OCI-LY7 (cell line): ENCODE data around the gene LRRC7. TPM values are rescaled to one million over a fixed set of nuclear protein-coding genes. Genes with fewer than 3 reads are reported as not detected.

Source experiments
- BruUV-seq: library from RNA; stranded (reverse); fragments of 400-500 nt; replicated peaks from 2 replicates; lab custom pipeline; 2021; lab: Mats Ljungman, UMichigan
- CTCF ChIA-PET: fragments of 300-600 bp; sonication (Branson Sonifier 250); formaldehyde crosslinking; loops from one replicate; lab custom pipeline; 2022; ENCODE audit warnings: antibody characterized with exemption; ENCODE audit not compliant: unreplicated experiment; lab: Charles Lee
- POLR2A ChIA-PET: fragments of 300-600 bp; sonication (Branson Sonifier 250); formaldehyde crosslinking; loops from one replicate; lab custom pipeline; 2022; ENCODE audit warnings: antibody characterized with exemption; lab: Charles Lee
- DNase-seq: peaks from one replicate; pipeline ENCODE4 v3.0.0-alpha.2; 2015; ENCODE audit warnings: low spot score
- H2AFZ ChIP-seq: fragments of 200-600 bp; sonication (generic), shearing (Covaris generic); 2 replicates; pipeline ENCODE4 v1.6.1; 2014; ENCODE audit warnings: mild to moderate bottlenecking, antibody characterized with exemption, low read length, moderate library complexity
- H3K27ac ChIP-seq: fragments of 200-600 bp; sonication (generic); 2 replicates; pipeline ENCODE4 v1.5.1; 2014; ENCODE audit warnings: mixed run types, low read depth, mild to moderate bottlenecking, moderate library complexity, low read length, inconsistent platforms; ENCODE audit not compliant: poor library complexity, severe bottlenecking
- H3K36me3 ChIP-seq: fragments of 200-600 bp; sonication (generic); 2 replicates; pipeline ENCODE4 v1.6.1; 2014; ENCODE audit warnings: mild to moderate bottlenecking, antibody characterized with exemption, low read length, moderate library complexity, mixed read lengths; ENCODE audit not compliant: insufficient read depth
- H3K4me1 ChIP-seq: fragments of 200-600 bp; sonication (generic); 2 replicates; pipeline ENCODE4 v1.5.1; 2014; ENCODE audit warnings: mild to moderate bottlenecking, low read length; ENCODE audit not compliant: insufficient read depth, poor library complexity, severe bottlenecking
- H3K4me2 ChIP-seq: fragments of 200-600 bp; sonication (generic); 2 replicates; pipeline ENCODE4 v1.6.1; 2014; ENCODE audit warnings: mild to moderate bottlenecking, low read length
- H3K4me3 ChIP-seq: fragments of 200-600 bp; sonication (generic); 2 replicates; pipeline ENCODE4 v1.5.1; 2014; ENCODE audit warnings: mild to moderate bottlenecking, low read depth, low read length; ENCODE audit not compliant: poor library complexity, severe bottlenecking
- H3K79me2 ChIP-seq: fragments of 200-600 bp; sonication (generic); 2 replicates; pipeline ENCODE4 v1.6.1; 2016; ENCODE audit warnings: low read depth, mild to moderate bottlenecking, low read length, moderate library complexity, mixed read lengths; ENCODE audit not compliant: insufficient read depth
- H3K9me2 ChIP-seq: fragments of 200-600 bp; sonication (generic); 2 replicates; pipeline ENCODE4 v1.6.1; 2016; ENCODE audit warnings: mild to moderate bottlenecking, low read length, mixed read lengths; ENCODE audit not compliant: insufficient read depth
- H3K9me3 ChIP-seq: fragments of 200-600 bp; sonication (generic); 2 replicates; pipeline ENCODE4 v1.6.1; 2014; ENCODE audit warnings: mild to moderate bottlenecking, mixed run types, low read length, mixed read lengths
- H4K20me1 ChIP-seq: fragments of 200-600 bp; sonication (generic); 2 replicates; pipeline ENCODE4 v1.6.1; 2014; ENCODE audit warnings: mild to moderate bottlenecking, antibody characterized with exemption, low read length, moderate library complexity, mixed read lengths; ENCODE audit not compliant: insufficient read depth
- CTCF ChIP-seq: fragments of 200-600 bp; sonication (generic); conservative IDR thresholded peaks from 2 replicates; pipeline ENCODE4 v1.5.1; 2014; ENCODE audit warnings: mild to moderate bottlenecking, antibody characterized with exemption, low read length, moderate library complexity, mixed read lengths
- EZH2phosphoT487 ChIP-seq: fragments of 200-600 bp; sonication (generic); IDR thresholded peaks from 2 replicates; pipeline ENCODE4 v1.6.1; 2018; ENCODE audit warnings: low read depth, borderline replicate concordance, mild to moderate bottlenecking, mixed run types, antibody characterized with exemption, low read length, moderate library complexity, mixed read lengths
- intact Hi-C: fragments of 100-400 bp; cut with micrococcal nuclease; formaldehyde crosslinking; loops from one replicate; pipeline ENCODE4 v1.10.0; 2022; ENCODE audit not compliant: unreplicated experiment
- total RNA-seq, 2 experiments: library from RNA; depleted of rRNA in 1 of 2; stranded (reverse); fragments of >200 nt in 1 of 2; shearing (Covaris generic) in 1 of 2; gene quantifications; 2 replicates each; pipeline ENCODE4 v1.2.3, GENCODE V29; 2014 to 2022

LRRC7 gene
- total RNA-seq, 2 experiments from 2014 or later, result not detected

- TF ChIP-seq EZH2phosphoT487, result no peak
- TF ChIP-seq CTCF, result no peak
- ChIA-PET POLR2A (interaction anchor here (1.0 kb wide), 1 partner anchor 11 kb away, joined by 3 read pairs; no protein-coding TSS in a partner anchor), CTCF (no interaction called here)
- H3K4me1 ChIP-seq, result no peaks in the 10 kb centered on the region
- H2AFZ ChIP-seq, result no peak overlapping the region
- H3K27ac ChIP-seq, result no peak overlapping the region
- no peaks in the 10 kb centered on the region for H3K9me3 ChIP-seq
- DNase-seq, result no peak
- no peaks in the 10 kb centered on the region for H4K20me1 ChIP-seq
- intact Hi-C loops, result no loop called here
- H3K4me2 ChIP-seq, result no peak overlapping the region
- no TSS peak for BruUV-seq
- no peaks in the 10 kb centered on the region for H3K36me3 ChIP-seq
- no peak overlapping the region for H3K4me3 ChIP-seq
- H3K9me2 ChIP-seq, result no peaks in the 10 kb centered on the region
- H3K79me2 ChIP-seq, result no peaks in the 10 kb centered on the region
Observed at GRCh38 chr1:70101774-70102173, 534.1 kb downstream of the LRRC7 start.

DNA sequence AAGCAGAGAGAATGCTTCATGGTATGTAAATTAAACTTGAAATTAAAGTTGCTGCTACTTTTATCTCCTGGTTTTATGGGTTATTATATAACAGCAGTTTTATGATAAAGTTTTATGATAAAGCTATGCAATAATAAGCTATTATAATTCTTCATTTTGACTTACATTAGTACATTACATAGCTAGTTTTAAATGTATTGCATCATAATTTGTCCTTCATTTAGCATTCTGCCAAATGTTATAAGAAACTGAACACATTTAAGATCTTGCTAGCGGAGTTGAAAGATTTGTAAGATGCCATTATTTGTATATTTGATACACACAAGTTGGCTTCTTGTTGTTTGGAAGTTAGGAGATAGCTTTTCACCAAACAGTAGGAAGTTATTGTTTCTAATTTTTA is 536.0 kb downstream of the LRRC7 start:
- no peaks in the 10 kb centered on the region for H4K20me1 ChIP-seq
- no TSS peak for BruUV-seq
- H3K4me1 ChIP-seq, result no peaks in the 10 kb centered on the region
- TF ChIP-seq CTCF (no peak), EZH2phosphoT487 (no peak)
- no peaks in the 10 kb centered on the region for H3K9me2 ChIP-seq
- no peaks in the 10 kb centered on the region for H3K79me2 ChIP-seq
- no peak overlapping the region for H3K4me2 ChIP-seq
- DNase-seq, result no peak
- H3K9me3 ChIP-seq, result no peaks in the 10 kb centered on the region
- POLR2A ChIA-PET, result interaction anchor here (1.0 to 2.2 kb wide), 5 partner anchors 9 to 105 kb away, joined by 3 to 12 read pairs (median 5); no protein-coding TSS in a partner anchor
- intact Hi-C loops, result no loop called here
- H3K36me3 ChIP-seq, result no peaks in the 10 kb centered on the region
- H3K27ac ChIP-seq, result no peak overlapping the region
- CTCF ChIA-PET, result no interaction called here
- H2AFZ ChIP-seq, result no peak overlapping the region
- no peak overlapping the region for H3K4me3 ChIP-seq

GRCh38 chr1:70109241-70109640 is 541.5 kb downstream of the LRRC7 start:
- no TSS peak for BruUV-seq
- Histone ChIP-seq H3K36me3 (no peaks in the 10 kb centered on the region), H3K4me3 (no peak overlapping the region), H3K4me2 (no peak overlapping the region), H3K4me1 (no peaks in the 10 kb centered on the region), H2AFZ (no peak overlapping the region), H3K27ac (no peak overlapping the region), H3K79me2 (no peaks in the 10 kb centered on the region), H4K20me1 (no peaks in the 10 kb centered on the region), H3K9me3 (no peaks in the 10 kb centered on the region), H3K9me2 (no peaks in the 10 kb centered on the region)
- intact Hi-C loops, result no loop called here
- POLR2A ChIA-PET, result interaction anchor here (0.5 kb wide), 1 partner anchor 52 kb away, joined by 3 read pairs; no protein-coding TSS in a partner anchor
- no peak for DNase-seq
- CTCF ChIA-PET, result interaction anchor here (0.5 kb wide), 1 partner anchor 1252 kb away, joined by 3 read pairs; no protein-coding TSS in a partner anchor
- TF ChIP-seq EZH2phosphoT487 (no peak), CTCF (no peak)
